ENCODE results near the gene NCL.

Gene NCL

GRCh38 chr2:231480781-231481180 is 16.5 kb upstream of the NCL start:
- no peaks in the 10 kb centered on the region for H3K36me3 ChIP-seq (ENCODE audit: control insufficient read depth, low read length)
- H3K79me2 ChIP-seq (ENCODE audit: control insufficient read depth, low read length): peaks cover 19% of the 10 kb centered on the region
- H3K27ac ChIP-seq (ENCODE audit: low read depth, low read length): no peak overlapping the region
- H3K9me3 ChIP-seq (ENCODE audit: control insufficient read depth, insufficient read depth, low read length): no peaks in the 10 kb centered on the region
- H3K27me3 ChIP-seq (ENCODE audit: control insufficient read depth, low read length): no peaks in the 10 kb centered on the region
- no peaks in the 10 kb centered on the region for H4K20me1 ChIP-seq (ENCODE audit: control insufficient read depth, insufficient read depth, low read depth, low read length)
- H3K9me2 ChIP-seq (replicated peaks; ENCODE audit: control insufficient read depth, low read length): no peaks in the 10 kb centered on the region
- peaks cover 30% of the 10 kb centered on the region for H3K4me1 ChIP-seq (ENCODE audit: control insufficient read depth, low read length)
- peaks cover 11% of the 10 kb centered on the region; the same call in 1 of the 2 replicates for H3F3A ChIP-seq (ENCODE audit: control insufficient read depth, insufficient read depth)
- TF ChIP-seq EZH2phosphoT487 (IDR thresholded peaks at IDR 0.05; ENCODE audit: borderline replicate concordance, low read length) (no peak), CTCF (IDR thresholded peaks at IDR 0.05; ENCODE audit: low read depth, low read length, poor library complexity, severe bottlenecking) (no peak)
- no peak overlapping the region for H3K4me3 ChIP-seq (ENCODE audit: low read length)
- H3K4me2 ChIP-seq (ENCODE audit: low read length): no peak overlapping the region

GRCh38 chr2:231479455-231479854 is 15.2 kb upstream of the NCL start:
- Histone ChIP-seq H3K36me3 (ENCODE audit: control insufficient read depth, low read length) (no peaks in the 10 kb centered on the region), H3K4me1 (ENCODE audit: control insufficient read depth, low read length) (peaks cover 31% of the 10 kb centered on the region), H3K9me3 (ENCODE audit: control insufficient read depth, insufficient read depth, low read length) (no peaks in the 10 kb centered on the region), H3K27ac (ENCODE audit: low read depth, low read length) (no peak overlapping the region), H3K9me2 (replicated peaks; ENCODE audit: control insufficient read depth, low read length) (no peaks in the 10 kb centered on the region), H3K4me2 (ENCODE audit: low read length) (no peak overlapping the region), H3K79me2 (ENCODE audit: control insufficient read depth, low read length) (peaks cover 19% of the 10 kb centered on the region), H4K20me1 (ENCODE audit: control insufficient read depth, insufficient read depth, low read depth, low read length) (no peaks in the 10 kb centered on the region), H3F3A (ENCODE audit: control insufficient read depth, insufficient read depth) (peaks cover 9% of the 10 kb centered on the region; the same call in 1 of the 2 replicates), H3K27me3 (ENCODE audit: control insufficient read depth, low read length) (no peaks in the 10 kb centered on the region), H3K4me3 (ENCODE audit: low read length) (no peak overlapping the region)
- TF ChIP-seq CTCF (IDR thresholded peaks at IDR 0.05; ENCODE audit: low read depth, low read length, poor library complexity, severe bottlenecking): no peak
- no peak for TF ChIP-seq EZH2phosphoT487 (IDR thresholded peaks at IDR 0.05; ENCODE audit: borderline replicate concordance, low read length)

- Histone ChIP-seq H3K4me2 (ENCODE audit: low read length) (no peak overlapping the region), H3F3A (ENCODE audit: control insufficient read depth, insufficient read depth) (peaks cover 9% of the 10 kb centered on the region; the same call in 1 of the 2 replicates), H3K79me2 (ENCODE audit: control insufficient read depth, low read length) (peaks cover 14% of the 10 kb centered on the region), H3K4me1 (ENCODE audit: control insufficient read depth, low read length) (peaks cover 28% of the 10 kb centered on the region), H4K20me1 (ENCODE audit: control insufficient read depth, insufficient read depth, low read depth, low read length) (no peaks in the 10 kb centered on the region), H3K9me3 (ENCODE audit: control insufficient read depth, insufficient read depth, low read length) (no peaks in the 10 kb centered on the region), H3K9me2 (replicated peaks; ENCODE audit: control insufficient read depth, low read length) (no peaks in the 10 kb centered on the region), H3K27ac (ENCODE audit: low read depth, low read length) (no peak overlapping the region), H3K27me3 (ENCODE audit: control insufficient read depth, low read length) (no peaks in the 10 kb centered on the region), H3K4me3 (ENCODE audit: low read length) (no peak overlapping the region), H3K36me3 (ENCODE audit: control insufficient read depth, low read length) (no peaks in the 10 kb centered on the region)
- TF ChIP-seq EZH2phosphoT487 (IDR thresholded peaks at IDR 0.05; ENCODE audit: borderline replicate concordance, low read length) (no peak), CTCF (IDR thresholded peaks at IDR 0.05; ENCODE audit: low read depth, low read length, poor library complexity, severe bottlenecking) (no peak)
These were observed 12.6 kb upstream of the NCL start for GRCh38 chr2:231476920-231477319.

All from DOHH2 (cell line).